GM18870 (cell line): ENCODE results near the gene TENT5A.
A peak's percentile ranks its signal among the peaks of the same experiment; 100 is the strongest.

Experiments
- ATAC-seq: cut with Tn5 transposase; IDR thresholded peaks from one replicate; pipeline ENCODE4 v1.9.1; 2021; ENCODE audit warnings: moderate library complexity; ENCODE audit not compliant: unreplicated experiment

Gene TENT5A

GRCh38 chr6:81720427-81720826 is 32.1 kb downstream of the TENT5A start:
- no peak for ATAC-seq

- ATAC-seq, result no peak
Measured at GRCh38 chr6:81718126-81718525, 34.4 kb downstream of the TENT5A start.

- ATAC-seq, result no peak
Measured at GRCh38 chr6:81714684-81715083, 37.8 kb downstream of the TENT5A start.

GRCh38 chr6:81713205-81713604 is 39.3 kb downstream of the TENT5A start:
- ATAC-seq, result no peak

- ATAC-seq, result no peak
Measured at GRCh38 chr6:81708113-81708699, 44.3 kb downstream of the TENT5A start.

- no peak for ATAC-seq
Measured at GRCh38 chr6:81704700-81705099, 47.8 kb downstream of the TENT5A start.

GRCh38 chr6:81700414-81700813 is 52.1 kb downstream of the TENT5A start:
- ATAC-seq, result no peak

- ATAC-seq, result no peak
Measured at GRCh38 chr6:81697559-81697958, 54.9 kb downstream of the TENT5A start.

GRCh38 chr6:81696524-81696923 is 56.0 kb downstream of the TENT5A start:
- peak; percentile 55 for ATAC-seq
